ENCODE measurements around the gene SP2.

Gene SP2

GRCh38 chr17:47949197-47949759 lies 53.2 kb downstream of the SP2 start:
- peak; percentile 79 for DNase-seq (ENCODE audit: low read depth)

GRCh38 chr17:47949946-47950345 lies 53.9 kb downstream of the SP2 start:
- no peak for DNase-seq (ENCODE audit: low read depth)

- no peak for DNase-seq (ENCODE audit: low read depth)
These were observed 54.4 kb downstream of the SP2 start for GRCh38 chr17:47950448-47950847.

- DNase-seq (ENCODE audit: low read depth) = no peak
These were observed 56.4 kb downstream of the SP2 start for GRCh38 chr17:47952171-47953021.

DNA sequence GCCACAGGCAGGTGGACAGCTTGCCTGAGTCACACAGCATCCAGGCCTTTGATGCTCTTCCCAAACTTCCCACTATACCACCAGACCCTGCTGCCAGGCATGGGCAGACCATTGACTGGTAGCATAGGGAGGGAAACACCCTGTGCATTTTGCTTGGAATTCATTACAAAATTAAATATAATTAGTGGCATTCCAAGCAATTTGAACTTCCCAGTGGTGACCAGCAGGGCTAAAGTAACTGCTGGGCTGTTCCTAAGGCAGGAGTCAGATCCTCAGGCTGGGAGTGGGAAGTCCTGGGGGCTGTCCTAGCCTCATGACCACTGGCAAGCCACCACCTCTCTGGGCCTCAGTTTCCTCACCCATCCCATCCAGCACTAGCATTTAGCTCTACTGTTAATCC lies 57.9 kb downstream of the SP2 start:
- DNase-seq (ENCODE audit: low read depth) = no peak

DNA sequence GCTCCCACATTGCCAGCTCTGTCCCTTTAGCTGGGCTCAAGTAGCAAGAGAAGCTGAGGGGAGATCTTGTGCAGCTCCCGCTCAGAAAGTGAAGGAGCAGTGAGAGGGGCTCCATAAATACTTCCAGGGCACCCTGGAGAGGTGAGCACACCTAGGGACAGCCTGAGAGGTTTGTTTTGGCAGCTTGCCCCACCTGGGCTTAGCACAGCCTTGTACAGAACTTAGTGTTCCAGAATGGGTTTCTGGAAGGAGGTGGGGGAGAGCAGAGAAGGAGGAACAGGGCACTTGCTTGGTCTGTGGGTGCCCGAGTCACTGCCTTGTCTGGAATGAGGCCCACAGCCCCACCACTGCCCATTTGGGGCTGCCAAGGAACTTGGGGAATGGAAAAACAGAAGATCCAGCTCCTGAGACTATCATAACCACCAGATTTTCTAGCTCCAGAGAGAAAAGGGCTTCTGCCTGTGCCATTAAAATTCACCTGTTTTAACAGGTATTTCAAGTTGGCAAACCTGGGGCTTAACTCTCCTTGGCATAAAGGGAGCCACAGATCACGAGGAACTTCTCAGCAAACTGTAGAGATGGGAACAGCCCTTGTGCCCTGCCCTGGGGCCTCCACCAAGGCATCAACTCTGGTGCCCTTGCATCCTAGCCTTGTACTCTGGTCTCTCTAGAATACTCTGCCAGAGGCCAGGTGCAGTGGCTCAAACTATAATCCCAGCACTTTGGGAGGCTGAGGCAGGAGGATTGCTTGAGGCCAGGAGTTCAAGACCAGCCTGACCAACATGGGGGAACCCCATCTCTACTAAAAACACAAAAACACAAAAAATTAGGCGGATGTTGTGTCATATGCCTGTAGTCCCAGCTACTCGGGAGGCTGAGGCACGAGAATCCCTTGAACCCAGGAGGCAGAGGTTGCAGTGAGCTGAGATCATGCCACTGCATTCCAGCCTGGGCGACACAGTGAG lies 59.7 kb downstream of the SP2 start:
- DNase-seq (ENCODE audit: low read depth) = no peak

DNA sequence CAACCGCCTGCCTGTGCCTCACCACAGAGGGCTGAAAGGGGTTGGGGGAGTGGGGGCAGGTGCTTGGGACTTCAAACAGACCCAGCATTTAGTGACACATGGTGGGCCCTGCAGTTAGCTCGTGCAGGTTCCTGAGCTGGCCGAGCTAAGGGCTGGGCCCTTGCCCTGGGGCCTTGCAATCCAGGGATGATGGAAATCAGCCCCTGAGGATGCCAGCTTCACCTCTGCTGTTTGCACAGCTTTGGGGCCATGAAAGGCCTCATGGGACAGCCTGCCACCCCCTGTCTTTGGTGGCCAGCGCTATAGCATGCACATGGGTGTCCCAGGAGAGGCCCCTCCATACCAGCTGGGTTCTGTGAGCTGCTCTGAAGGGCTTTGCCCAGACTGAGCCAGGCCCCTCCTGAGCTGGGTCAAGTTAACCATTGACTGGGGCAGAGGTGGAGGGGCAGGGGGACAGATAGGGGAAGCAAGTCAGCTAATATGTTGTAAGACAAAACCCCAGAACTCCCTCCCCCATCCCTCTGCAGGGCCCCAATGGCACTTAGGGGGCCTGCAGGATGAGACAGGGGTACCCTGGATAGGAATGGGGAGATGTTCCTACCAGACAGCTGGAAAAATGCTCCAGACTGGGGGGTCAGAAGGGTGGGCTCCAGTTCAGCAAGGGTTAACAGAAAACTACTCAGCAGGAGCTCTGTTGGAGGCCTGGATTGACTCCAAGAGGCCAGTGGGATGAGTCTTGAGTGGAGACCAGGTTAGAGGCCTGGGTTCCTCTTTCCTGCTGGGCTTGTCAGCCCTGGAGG lies 61.0 kb downstream of the SP2 start:
- DNase-seq (ENCODE audit: low read depth) = no peak

GRCh38 chr17:47957591-47958490 lies 61.8 kb downstream of the SP2 start, which contains the start of gene PRR15L:
Gene PRR15L (minus strand): TSS chr17:47957883. CDS start chr17:47953234, 4,649 bp downstream.
- DNase-seq (ENCODE audit: low read depth) = no peak

GRCh38 chr17:47959825-47960655 lies 64.0 kb downstream of the SP2 start:
- no peak for DNase-seq (ENCODE audit: low read depth)

GRCh38 chr17:47961406-47961805 lies 65.4 kb downstream of the SP2 start:
- no peak for DNase-seq (ENCODE audit: low read depth)

DNA sequence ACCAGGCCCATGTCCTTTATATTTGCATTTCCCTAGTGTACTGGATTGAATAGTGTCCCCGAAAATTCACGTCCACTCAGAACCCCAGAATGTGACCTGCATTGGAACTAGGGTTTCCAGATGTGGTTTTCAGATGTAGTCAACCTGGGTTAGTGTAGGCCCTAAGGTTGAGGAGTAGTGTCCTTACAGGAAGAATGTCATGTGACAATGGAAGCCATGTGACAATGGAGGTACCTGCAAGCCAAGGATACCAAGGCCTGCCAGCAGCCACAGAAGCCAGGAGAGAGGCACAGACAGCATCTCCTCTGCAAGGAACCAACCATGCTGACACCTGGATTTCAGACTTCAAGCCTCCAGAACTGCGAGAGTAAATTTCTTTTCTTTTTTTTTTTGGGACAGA lies 66.9 kb downstream of the SP2 start:
- DNase-seq (ENCODE audit: low read depth) = no peak

DNA sequence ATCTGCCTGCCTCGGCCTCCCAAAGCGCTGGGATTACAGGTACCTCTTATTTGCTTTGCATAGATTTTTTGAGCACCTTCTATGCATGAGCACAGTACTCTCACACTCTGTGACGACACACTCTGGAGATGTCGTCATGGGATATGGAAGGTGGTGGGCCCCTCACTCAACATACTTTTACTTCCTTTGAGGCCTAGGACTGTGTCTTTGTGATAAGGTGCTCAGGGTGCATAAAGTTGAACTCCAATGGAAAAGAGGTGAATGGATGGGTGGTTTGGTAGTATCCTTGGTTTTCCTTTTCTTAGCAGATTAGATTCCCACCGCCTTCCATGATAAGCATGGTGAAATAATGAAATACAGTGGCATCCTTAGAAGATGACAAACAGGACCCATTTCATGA lies 68.8 kb downstream of the SP2 start:
- no peak for DNase-seq (ENCODE audit: low read depth)

GRCh38 chr17:47966079-47966519 lies 70.1 kb downstream of the SP2 start:
- DNase-seq (ENCODE audit: low read depth) = no peak

GRCh38 chr17:47967607-47968252 lies 71.7 kb downstream of the SP2 start:
- DNase-seq (ENCODE audit: low read depth) = peak; percentile 79

GRCh38 chr17:47968836-47969235 lies 72.8 kb downstream of the SP2 start:
- DNase-seq (ENCODE audit: low read depth) = no peak

GRCh38 chr17:47969930-47970724 lies 74.1 kb downstream of the SP2 start:
- no peak for DNase-seq (ENCODE audit: low read depth)

DNA sequence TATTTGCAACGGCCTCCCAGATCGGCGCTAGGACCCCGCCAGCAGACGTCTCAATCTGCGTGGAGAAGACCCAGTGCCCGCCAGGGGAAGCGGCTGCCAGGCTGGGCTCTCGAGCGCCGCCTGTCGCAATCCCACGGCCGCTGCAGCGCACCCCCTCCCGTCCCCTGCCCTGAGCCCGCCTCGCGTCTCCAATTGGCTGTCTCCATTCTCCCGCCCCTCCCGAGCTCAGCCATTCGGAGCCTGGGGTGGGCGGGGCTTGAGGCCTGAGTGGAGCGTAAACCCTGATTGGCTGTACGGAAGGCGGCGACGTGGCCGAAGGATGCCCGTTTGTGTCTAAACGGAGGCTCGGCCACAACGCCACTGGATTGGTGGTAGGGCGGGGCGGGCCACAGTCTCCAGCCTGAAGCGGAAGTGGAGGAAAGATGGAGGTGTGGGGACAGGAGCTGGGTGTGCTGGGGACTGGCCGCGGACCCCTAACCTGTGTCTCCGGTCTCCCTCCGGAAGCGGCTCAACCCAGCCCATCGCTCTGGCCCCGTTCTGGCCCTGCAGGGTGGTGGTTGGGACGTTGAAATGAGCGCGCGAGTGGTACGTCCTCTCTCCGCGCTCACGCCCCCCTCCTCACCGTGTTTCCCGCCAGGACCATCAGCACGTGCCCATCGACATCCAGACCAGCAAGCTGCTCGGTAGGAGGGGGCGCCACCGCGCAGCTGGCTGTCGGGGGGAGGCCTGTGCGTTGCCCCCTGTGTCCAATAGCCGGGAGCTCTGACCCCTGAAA lies 74.9 kb downstream of the SP2 start, which contains the start of gene CDK5RAP3:
Gene CDK5RAP3 (plus strand): TSS at position 389 of the 775 bp plus-strand sequence. CDS start 34 bp downstream, at position 423.
- DNase-seq (ENCODE audit: low read depth) = peak; percentile 99

Measured in iris pigment epithelial cell (primary cell).